Ascending aorta (tissue), 2 donors: Measurements from ENCODE around the gene FYTTD1. TPM values are rescaled to one million over a fixed set of nuclear protein-coding genes. Genes with fewer than 3 reads are reported as not detected.

ENCODE experiments used
- DNase-seq, 2 donors: peaks; one replicate each; pipeline ENCODE4 v3.0.0-alpha.2; 2019; ENCODE audit warnings: low spot score in 2 of 2
- H3K27ac ChIP-seq, 2 donors: fragments of 200-600 bp; sonication (generic); one replicate each; pipeline ENCODE4 v1.5.1; 2016 to 2017; ENCODE audit warnings: mild to moderate bottlenecking in 1 of 2
- H3K27me3 ChIP-seq: fragments of 200-600 bp; sonication (generic); one replicate; pipeline ENCODE4 v1.5.1; 2017
- H3K36me3 ChIP-seq, 2 donors: fragments of 200-600 bp; sonication (generic); one replicate each; pipeline ENCODE4 v1.5.1; 2016
- H3K4me1 ChIP-seq, 2 donors: fragments of 200-600 bp; sonication (generic); one replicate each; pipeline ENCODE4 v1.5.1; 2016 to 2017; ENCODE audit warnings: mild to moderate bottlenecking in 1 of 2
- H3K4me3 ChIP-seq, 2 donors: fragments of 200-600 bp; sonication (generic); one replicate each; pipeline ENCODE4 v1.5.1; 2016 to 2017; ENCODE audit warnings: mild to moderate bottlenecking in 1 of 2
- H3K9me3 ChIP-seq, 2 donors: fragments of 200-600 bp; sonication (generic); one replicate each; pipeline ENCODE4 v1.5.1; 2016
- CTCF ChIP-seq, 3 experiments: fragments of 200-600 bp in 2 of 3; fragments of 450-650 bp in 1 of 3; sonication (generic) in 2 of 3; IDR thresholded peaks; one replicate each; pipeline ENCODE4 v1.5.1; 2016 to 2019; ENCODE audit warnings: antibody characterized with exemption in 3 of 3, mild to moderate bottlenecking in 1 of 3, moderate library complexity in 1 of 3
- intact Hi-C: fragments of 100-400 bp; cut with DNase I; formaldehyde crosslinking; loops from one replicate; pipeline ENCODE4 v1.15.1; 2023
- total RNA-seq: library from RNA; depleted of rRNA; stranded (reverse); fragments of >200 nt; gene quantifications from one replicate; pipeline ENCODE4 v1.1.0, GENCODE V29; 2016

Gene FYTTD1
- total RNA-seq, 1 donor from 2014 or later: 14.0 TPM

- peaks cover 0 to 17% of the 10 kb centered on the region in 2 donors for H3K4me1 ChIP-seq
- peak overlapping the region; percentile 96 to 100 for H3K27ac ChIP-seq
- peak in 1 of 3 experiments; percentile 13 for TF ChIP-seq CTCF (IDR thresholded peaks at IDR 0.05)
- intact Hi-C loops: loop anchor here (1.0 kb wide), 1 partner anchor 41 kb away; the partner anchor contains the start of gene LRCH3
- peak; percentile 14 to 86 for DNase-seq
- H3K27me3 ChIP-seq: no peaks in the 10 kb centered on the region
- no peaks in the 10 kb centered on the region for H3K36me3 ChIP-seq
- H3K4me3 ChIP-seq: peak overlapping the region; percentile 74 to 95
- no peaks in the 10 kb centered on the region for H3K9me3 ChIP-seq
These were observed 731 bp downstream of the FYTTD1 start for GRCh38 chr3:197750396-197750831.

GRCh38 chr3:197750858-197751737 lies 1.4 kb downstream of the FYTTD1 start:
- peaks cover 0 to 17% of the 10 kb centered on the region in 2 donors for H3K4me1 ChIP-seq
- H3K4me3 ChIP-seq: peak overlapping the region; percentile 74 to 95
- no peaks in the 10 kb centered on the region for H3K9me3 ChIP-seq
- TF ChIP-seq CTCF (IDR thresholded peaks at IDR 0.05): no peak
- DNase-seq: peak; percentile 37 to 84
- H3K36me3 ChIP-seq: no peaks in the 10 kb centered on the region
- peak overlapping the region; percentile 96 to 100 for H3K27ac ChIP-seq
- intact Hi-C loops: loop anchor here (1.0 kb wide), 1 partner anchor 40 kb away; the partner anchor contains the start of gene LRCH3
- H3K27me3 ChIP-seq: no peaks in the 10 kb centered on the region

- no peaks in the 10 kb centered on the region for H3K27me3 ChIP-seq
- no peak for DNase-seq
- peak overlapping the region; percentile 74 to 95 for H3K4me3 ChIP-seq
- peaks cover 0 to 17% of the 10 kb centered on the region in 2 donors for H3K4me1 ChIP-seq
- no peaks in the 10 kb centered on the region for H3K36me3 ChIP-seq
- no peak for TF ChIP-seq CTCF (IDR thresholded peaks at IDR 0.05)
- peak overlapping the region; percentile 96 to 100 for H3K27ac ChIP-seq
- H3K9me3 ChIP-seq: no peaks in the 10 kb centered on the region
- intact Hi-C loops: no loop called here
These were observed 2.4 kb downstream of the FYTTD1 start for GRCh38 chr3:197752107-197752506.

- H3K27ac ChIP-seq: no peak overlapping the region
- no peaks in the 10 kb centered on the region for H3K9me3 ChIP-seq
- H3K27me3 ChIP-seq: no peaks in the 10 kb centered on the region
- peaks cover 1 to 9% of the 10 kb centered on the region in 2 donors for H3K36me3 ChIP-seq
- H3K4me1 ChIP-seq: peaks cover 0 to 13% of the 10 kb centered on the region in 2 donors
- no peak for DNase-seq
- TF ChIP-seq CTCF (IDR thresholded peaks at IDR 0.05): no peak
- intact Hi-C loops: no loop called here
- no peak overlapping the region for H3K4me3 ChIP-seq
These were observed 3.6 kb downstream of the FYTTD1 start for GRCh38 chr3:197753263-197753662.

- Histone ChIP-seq H3K27ac (no peak overlapping the region), H3K27me3 (no peaks in the 10 kb centered on the region), H3K9me3 (no peaks in the 10 kb centered on the region), H3K4me1 (peaks cover 0 to 5% of the 10 kb centered on the region in 2 donors), H3K36me3 (peaks cover 12 to 18% of the 10 kb centered on the region in 2 donors), H3K4me3 (no peak overlapping the region)
- TF ChIP-seq CTCF (IDR thresholded peaks at IDR 0.05): no peak
- no peak for DNase-seq
- intact Hi-C loops: no loop called here
These were observed 7.0 kb downstream of the FYTTD1 start for GRCh38 chr3:197756704-197757103.
